ENCODE measurements around the gene HMGXB4.

The HMGXB4 gene

GRCh38 chr22:35258191-35258988 is 1.1 kb downstream of the HMGXB4 start:
- peak in 1 of 3 experiments; percentile 39 for DNase-seq

DNA sequence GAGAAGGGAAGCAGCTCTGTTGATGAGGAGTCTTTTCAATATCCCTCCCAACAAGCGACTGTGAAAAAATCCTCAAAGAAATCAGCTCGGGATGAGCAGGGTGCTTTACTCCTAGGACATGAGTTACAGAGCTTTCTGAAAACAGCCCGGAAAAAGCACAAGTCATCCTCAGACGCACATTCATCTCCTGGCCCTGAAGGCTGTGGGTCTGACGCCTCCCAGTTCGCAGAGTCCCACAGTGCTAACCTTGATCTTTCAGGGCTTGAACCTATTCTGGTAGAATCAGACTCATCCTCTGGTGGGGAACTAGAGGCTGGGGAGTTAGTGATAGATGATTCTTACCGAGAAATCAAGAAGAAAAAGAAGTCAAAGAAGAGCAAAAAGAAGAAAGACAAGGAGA is 7.7 kb downstream of the HMGXB4 start:
- no peak for DNase-seq

DNA sequence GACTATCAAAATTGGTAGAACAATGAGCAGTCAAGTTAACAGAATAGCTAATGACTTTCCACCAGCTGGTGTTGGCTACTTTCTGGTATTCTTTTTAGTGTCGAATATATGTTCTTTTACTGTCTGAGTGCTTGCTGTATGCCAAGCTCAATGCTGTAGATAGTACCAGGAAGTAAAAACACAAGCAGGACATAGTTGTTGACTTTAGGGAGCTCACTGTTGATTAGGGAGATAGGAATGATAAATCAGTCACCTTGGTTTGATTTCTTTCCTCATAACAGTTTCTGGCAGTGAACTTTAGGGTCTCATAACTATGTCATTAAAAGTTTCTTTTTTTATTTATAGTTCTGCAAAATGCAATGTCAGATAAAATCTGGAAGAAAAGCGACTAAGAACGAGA is 9.0 kb downstream of the HMGXB4 start:
- no peak for DNase-seq

GRCh38 chr22:35269630-35270029 is 12.3 kb downstream of the HMGXB4 start:
- DNase-seq = no peak

- DNase-seq = no peak
Observed at GRCh38 chr22:35274154-35274871, 17.0 kb downstream of the HMGXB4 start.

GRCh38 chr22:35275580-35275979 is 18.3 kb downstream of the HMGXB4 start:
- no peak for DNase-seq

GRCh38 chr22:35276019-35276418 is 18.7 kb downstream of the HMGXB4 start:
- no peak for DNase-seq

- no peak for DNase-seq
Observed at GRCh38 chr22:35288116-35288515, 30.8 kb downstream of the HMGXB4 start.

DNA sequence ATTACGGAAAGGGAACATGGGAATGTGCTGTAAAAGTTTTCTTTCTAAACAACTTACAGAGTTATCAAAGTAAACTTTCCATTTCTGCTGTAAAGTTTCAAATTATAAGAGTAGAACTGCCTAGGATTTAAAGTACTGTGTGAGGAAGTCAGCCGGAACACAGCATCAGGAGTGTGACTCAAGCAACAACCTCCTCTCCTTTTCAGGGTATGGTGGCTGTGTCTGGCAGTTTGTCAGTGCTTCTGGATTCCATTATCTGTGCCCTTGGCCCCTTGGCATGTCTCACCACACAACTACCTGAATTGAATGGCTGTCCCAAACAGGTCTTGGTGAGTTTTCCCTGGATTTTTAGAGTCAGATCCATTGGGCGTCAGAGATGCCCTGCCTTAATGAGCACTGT is 35.5 kb downstream of the HMGXB4 start:
- DNase-seq = no peak

DNA sequence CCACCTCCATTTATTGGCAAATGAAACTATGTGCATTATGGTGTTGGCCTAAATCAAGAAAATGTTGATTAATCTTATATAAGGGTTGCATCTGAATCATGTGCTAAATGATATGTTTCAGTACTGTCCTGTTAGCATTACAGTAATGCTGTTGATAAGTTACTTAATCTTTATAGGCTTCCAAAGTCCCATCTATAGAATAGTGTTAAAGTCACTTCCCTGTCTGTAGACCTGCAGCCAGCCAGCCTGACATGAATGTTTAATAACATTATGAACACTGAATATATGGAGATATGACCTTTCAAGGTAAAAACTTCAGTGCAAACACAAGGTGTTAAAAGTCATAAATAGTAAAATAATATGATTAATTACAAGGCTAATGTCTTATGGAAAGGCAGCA is 38.8 kb downstream of the HMGXB4 start:
- DNase-seq = no peak

GRCh38 chr22:35299217-35299672 is 42.0 kb downstream of the HMGXB4 start:
- DNase-seq = no peak

- peak; percentile 90 to 97 (median 94) for DNase-seq
Observed at GRCh38 chr22:35299673-35300499, 42.6 kb downstream of the HMGXB4 start, which contains the start of gene TOM1. TSS of gene TOM1 (plus strand) at chr22:35299894. CDS start at chr22:35299929, 35 bp downstream.

DNA sequence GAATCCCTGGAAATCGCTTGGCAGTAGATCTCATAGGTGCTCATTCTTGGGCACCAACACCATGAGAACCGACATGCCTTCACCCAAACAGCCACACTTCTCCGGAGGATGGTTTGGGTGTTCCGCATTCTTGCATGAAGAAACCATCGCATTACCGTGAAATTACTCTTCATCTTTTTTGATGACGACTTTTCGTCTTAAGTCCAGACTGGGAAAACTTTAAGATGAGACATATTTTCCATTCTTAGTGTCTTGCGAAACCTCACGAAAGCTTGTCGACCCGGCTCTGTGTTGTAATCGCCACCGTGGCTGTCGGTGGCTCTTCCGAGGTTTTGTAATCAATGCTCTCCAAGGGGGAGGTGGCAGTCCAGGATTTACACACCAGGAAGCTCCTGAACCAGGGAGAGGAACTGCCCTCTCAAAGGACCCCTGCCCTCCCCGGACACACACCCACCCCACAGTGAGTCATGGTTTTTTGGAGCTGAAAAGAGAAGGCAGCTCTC is 44.1 kb downstream of the HMGXB4 start:
- DNase-seq = no peak

DNA sequence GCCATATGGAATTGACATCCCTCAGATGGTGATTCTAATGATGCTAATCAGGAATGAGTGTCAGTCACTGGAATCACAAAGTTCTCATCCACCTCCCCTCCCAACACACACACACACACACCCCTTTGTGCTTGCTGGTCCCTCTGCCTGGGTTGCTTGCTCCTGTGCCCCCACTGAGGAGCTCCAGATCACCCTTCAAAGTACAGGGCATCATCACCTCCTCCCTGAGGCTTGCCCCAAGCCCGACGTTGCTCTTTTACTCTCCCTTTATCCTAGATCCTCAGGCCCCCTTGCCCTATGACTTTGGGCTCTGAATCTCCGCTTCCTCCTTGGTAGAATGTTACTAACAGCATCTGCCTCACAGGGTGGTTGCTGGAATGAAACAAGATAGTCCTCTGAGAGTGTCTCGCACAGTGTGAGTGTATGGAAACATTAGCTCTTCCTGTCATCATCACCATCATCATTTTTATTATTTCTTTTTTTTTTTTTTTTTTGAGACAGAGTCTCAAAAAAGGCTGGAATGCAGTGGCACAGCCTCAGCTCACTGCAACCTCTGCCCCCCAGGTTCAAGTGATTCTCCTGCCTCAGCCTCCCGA is 45.8 kb downstream of the HMGXB4 start:
- DNase-seq = no peak

DNA sequence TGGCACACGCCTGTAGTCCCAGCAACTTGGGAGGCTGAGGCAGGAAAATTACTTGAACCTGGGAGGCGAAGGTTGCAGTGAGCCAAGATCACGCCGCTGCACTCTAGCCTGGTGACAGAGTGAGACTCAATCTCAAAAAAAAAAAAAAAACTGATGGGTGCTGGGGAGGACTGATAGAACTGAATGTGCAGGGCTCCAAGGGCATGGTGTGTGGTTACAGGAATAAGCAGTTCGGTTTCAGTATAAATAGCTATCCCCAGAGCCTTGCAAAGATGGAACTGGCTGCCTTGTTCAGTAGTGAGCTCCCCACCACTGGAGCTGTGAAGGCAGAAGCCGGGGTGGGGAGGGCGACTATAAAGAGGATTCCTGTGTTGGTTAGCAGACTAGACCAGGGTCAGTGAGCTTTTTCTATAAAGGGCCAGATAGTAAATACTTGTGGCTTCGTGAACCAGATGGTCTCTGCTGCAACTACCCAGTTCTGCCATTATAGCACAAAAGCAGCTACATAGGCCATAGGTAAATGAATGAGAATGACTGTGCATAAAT is 48.3 kb downstream of the HMGXB4 start:
- no peak for DNase-seq

- peak in 1 of 3 experiments; percentile 2 for DNase-seq
Observed at GRCh38 chr22:35306350-35306967, 49.2 kb downstream of the HMGXB4 start.

GRCh38 chr22:35307372-35307771 is 50.1 kb downstream of the HMGXB4 start:
- no peak for DNase-seq

GRCh38 chr22:35307892-35308291 is 50.6 kb downstream of the HMGXB4 start:
- no peak for DNase-seq

- no peak for DNase-seq
Observed at GRCh38 chr22:35308480-35309021, 51.3 kb downstream of the HMGXB4 start.

GRCh38 chr22:35310556-35311550 is 53.6 kb downstream of the HMGXB4 start:
- DNase-seq = no peak
